Osteocyte (in vitro differentiated cells): ENCODE results near the gene KREMEN1. TPM values are rescaled to one million over a fixed set of nuclear protein-coding genes. Genes with fewer than 3 reads are reported as not detected.

Experiments
- DNase-seq: peaks from one replicate; pipeline ENCODE4 v3.0.0; 2021; ENCODE audit warnings: mixed read lengths; ENCODE audit not compliant: unreplicated experiment; ENCODE audit errors: extremely low spot score
- H3K27ac Mint-ChIP-seq: one replicate; pipeline ENCODE4 v1.8.0; 2021; ENCODE audit warnings: mild to moderate bottlenecking, mixed read lengths; ENCODE audit not compliant: unreplicated experiment
- H3K27me3 Mint-ChIP-seq: one replicate; pipeline ENCODE4 v1.8.0; 2021; ENCODE audit warnings: mixed read lengths; ENCODE audit not compliant: unreplicated experiment
- H3K36me3 Mint-ChIP-seq: one replicate; pipeline ENCODE4 v1.8.0; 2021; ENCODE audit warnings: mixed read lengths; ENCODE audit not compliant: unreplicated experiment
- H3K4me1 Mint-ChIP-seq: one replicate; pipeline ENCODE4 v1.8.0; 2021; ENCODE audit warnings: mixed read lengths; ENCODE audit not compliant: unreplicated experiment
- H3K4me3 Mint-ChIP-seq: one replicate; pipeline ENCODE4 v1.8.0; 2021; ENCODE audit warnings: mild to moderate bottlenecking, moderate library complexity, mixed read lengths; ENCODE audit not compliant: unreplicated experiment
- H3K9me3 Mint-ChIP-seq: one replicate; pipeline ENCODE4 v1.8.0; 2021; ENCODE audit warnings: mixed read lengths; ENCODE audit not compliant: unreplicated experiment
- CTCF ChIP-seq: fragments of 200-600 bp; sonication (generic); IDR thresholded peaks from 2 replicates; pipeline ENCODE4 v1.5.0; 2021; ENCODE audit warnings: antibody characterized with exemption, mild to moderate bottlenecking, moderate library complexity
- total RNA-seq: library from RNA; stranded (reverse); gene quantifications from 2 replicates; pipeline ENCODE4 v1.2.1, GENCODE V29; 2021

Gene KREMEN1
- total RNA-seq, 1 donor from 2014 or later, result 2.9 TPM

- no peak overlapping the region for H3K4me3 Mint-ChIP-seq
- H3K27me3 Mint-ChIP-seq, result peaks cover 34% of the 10 kb centered on the region
- DNase-seq, result peak; percentile 92
- H3K27ac Mint-ChIP-seq, result no peak overlapping the region
- no peaks in the 10 kb centered on the region for H3K36me3 Mint-ChIP-seq
- H3K4me1 Mint-ChIP-seq, result peaks cover 5% of the 10 kb centered on the region
- H3K9me3 Mint-ChIP-seq, result no peaks in the 10 kb centered on the region
- peak; percentile 97 for TF ChIP-seq CTCF
Observed at GRCh38 chr22:29154364-29155048, 81.7 kb downstream of the KREMEN1 start.

- Mint-ChIP-seq H3K9me3 (no peaks in the 10 kb centered on the region), H3K27me3 (peaks cover 36% of the 10 kb centered on the region), H3K4me3 (no peak overlapping the region), H3K36me3 (no peaks in the 10 kb centered on the region), H3K27ac (no peak overlapping the region), H3K4me1 (peaks cover 3% of the 10 kb centered on the region)
- no peak for TF ChIP-seq CTCF
- DNase-seq, result no peak
Observed at GRCh38 chr22:29155966-29156365, 83.1 kb downstream of the KREMEN1 start.

- H3K4me3 Mint-ChIP-seq, result no peak overlapping the region
- peaks cover 39% of the 10 kb centered on the region for H3K27me3 Mint-ChIP-seq
- no peak for TF ChIP-seq CTCF
- no peaks in the 10 kb centered on the region for H3K36me3 Mint-ChIP-seq
- DNase-seq, result no peak
- no peak overlapping the region for H3K27ac Mint-ChIP-seq
- H3K9me3 Mint-ChIP-seq, result no peaks in the 10 kb centered on the region
- H3K4me1 Mint-ChIP-seq, result peaks cover 3% of the 10 kb centered on the region
Observed at GRCh38 chr22:29156507-29156906, 83.7 kb downstream of the KREMEN1 start.

GRCh38 chr22:29157759-29158535 is 85.1 kb downstream of the KREMEN1 start:
- no peak overlapping the region for H3K27ac Mint-ChIP-seq
- no peaks in the 10 kb centered on the region for H3K36me3 Mint-ChIP-seq
- H3K27me3 Mint-ChIP-seq, result peaks cover 37% of the 10 kb centered on the region
- DNase-seq, result no peak
- no peak for TF ChIP-seq CTCF
- no peak overlapping the region for H3K4me3 Mint-ChIP-seq
- no peaks in the 10 kb centered on the region for H3K9me3 Mint-ChIP-seq
- peaks cover 3% of the 10 kb centered on the region for H3K4me1 Mint-ChIP-seq

GRCh38 chr22:29158546-29158945 is 85.7 kb downstream of the KREMEN1 start:
- H3K4me3 Mint-ChIP-seq, result no peak overlapping the region
- no peak for TF ChIP-seq CTCF
- H3K9me3 Mint-ChIP-seq, result no peaks in the 10 kb centered on the region
- H3K27ac Mint-ChIP-seq, result no peak overlapping the region
- H3K36me3 Mint-ChIP-seq, result no peaks in the 10 kb centered on the region
- H3K27me3 Mint-ChIP-seq, result peaks cover 33% of the 10 kb centered on the region
- DNase-seq, result no peak
- H3K4me1 Mint-ChIP-seq, result peaks cover 3% of the 10 kb centered on the region
